PC-9 (cell line): ENCODE measurements around the gene LYST. TPM values are rescaled to one million over a fixed set of nuclear protein-coding genes. Genes with fewer than 3 reads are reported as not detected.

Experiments used
- BruUV-seq: library from RNA; stranded (reverse); fragments of 400-500 nt; replicated peaks from 2 replicates; lab custom pipeline; 2021; lab: Mats Ljungman, UMichigan
- CTCF ChIA-PET: fragments of 300-600 bp; sonication (Branson Sonifier 250); formaldehyde crosslinking; loops from one replicate; lab custom pipeline; 2022; ENCODE audit warnings: antibody characterized with exemption; lab: Charles Lee
- POLR2A ChIA-PET: fragments of 300-600 bp; sonication (Branson Sonifier 250); formaldehyde crosslinking; loops from one replicate; lab custom pipeline; 2022; ENCODE audit warnings: antibody characterized with exemption; ENCODE audit not compliant: unreplicated experiment; lab: Charles Lee
- DNase-seq, 2 experiments: peaks; one replicate each; pipeline versions ENCODE4 v3.0.0 to v3.0.0-alpha.2; 2015 to 2022; ENCODE audit warnings: mixed read lengths in 1 of 2
- H2AFZ ChIP-seq: fragments of 200-600 bp; sonication (generic); 2 replicates; pipeline ENCODE4 v1.8.1; 2017; ENCODE audit warnings: antibody characterized with exemption
- H3F3A ChIP-seq: fragments of 200-600 bp; sonication (generic); 2 replicates; pipeline ENCODE4 v1.8.1; 2017; ENCODE audit warnings: antibody characterized with exemption, mild to moderate bottlenecking, low read depth; ENCODE audit not compliant: insufficient read depth
- H3K27ac ChIP-seq: fragments of 200-600 bp; sonication (generic); 2 replicates; pipeline ENCODE4 v1.6.1; 2016; ENCODE audit warnings: mixed run types
- H3K27me3 ChIP-seq: fragments of 200-600 bp; sonication (generic); 2 replicates; pipeline ENCODE4 v1.6.1; 2016; ENCODE audit warnings: low read depth, mixed run types; ENCODE audit not compliant: insufficient read depth
- H3K36me3 ChIP-seq: fragments of 200-600 bp; sonication (generic); 2 replicates; pipeline ENCODE4 v1.6.1; 2016; ENCODE audit warnings: low read depth, mixed run types
- H3K4me1 ChIP-seq: fragments of 200-600 bp; sonication (generic); replicated peaks from 2 replicates; pipeline ENCODE4 v1.6.1; 2016; ENCODE audit warnings: mixed run types; ENCODE audit not compliant: insufficient read depth
- H3K4me2 ChIP-seq: fragments of 200-600 bp; sonication (generic); 2 replicates; pipeline ENCODE4 v1.6.1; 2017; ENCODE audit warnings: mixed run types
- H3K4me3 ChIP-seq: fragments of 200-600 bp; sonication (generic); 2 replicates; pipeline ENCODE4 v1.6.1; 2016; ENCODE audit warnings: mixed run types
- H3K79me2 ChIP-seq: fragments of 200-600 bp; sonication (generic); 2 replicates; pipeline ENCODE4 v1.6.1; 2017; ENCODE audit warnings: low read depth, mixed run types
- H3K9me2 ChIP-seq: fragments of 200-600 bp; sonication (generic); 2 replicates; pipeline ENCODE4 v1.8.1; 2017; ENCODE audit warnings: mild to moderate bottlenecking; ENCODE audit not compliant: insufficient read depth
- H3K9me3 ChIP-seq: fragments of 200-600 bp; sonication (generic); 2 replicates; pipeline ENCODE4 v1.8.1; 2016; ENCODE audit warnings: low read depth; ENCODE audit not compliant: insufficient read depth
- H4K20me1 ChIP-seq: fragments of 200-600 bp; sonication (generic); 2 replicates; pipeline ENCODE4 v1.8.1; 2017; ENCODE audit not compliant: insufficient read depth
- CTCF ChIP-seq: fragments of 200-600 bp; sonication (generic); conservative IDR thresholded peaks from 2 replicates; pipeline ENCODE4 v1.6.1; 2017; ENCODE audit warnings: mixed run types, antibody characterized with exemption, mild to moderate bottlenecking, moderate library complexity
- EZH2 ChIP-seq: fragments of 200-600 bp; sonication (generic); IDR thresholded peaks from 2 replicates; pipeline ENCODE4 v1.8.0; 2017; ENCODE audit warnings: antibody characterized with exemption, low read depth
- intact Hi-C: fragments of 100-400 bp; cut with micrococcal nuclease; formaldehyde crosslinking; loops from one replicate; pipeline ENCODE4 v1.10.0; 2022; ENCODE audit not compliant: unreplicated experiment
- microRNA-seq: library from miRNA; unstranded; fragments of <30 nt; microRNA quantifications from one replicate; pipeline ENCODE4 v1.2.0, GENCODE V29; 2021; ENCODE audit warnings: borderline number of aligned reads, borderline replicate concordance
- total RNA-seq: library from RNA; stranded (reverse); gene quantifications from 2 replicates; pipeline ENCODE4 v1.2.3, GENCODE V29; 2021

LYST gene
- total RNA-seq, 1 experiment from 2014 or later = 14.1 TPM

- Histone ChIP-seq H3K36me3 (no peaks in the 10 kb centered on the region), H3K79me2 (no peaks in the 10 kb centered on the region), H3K4me2 (no peak overlapping the region), H3F3A (no peaks in the 10 kb centered on the region), H2AFZ (no peak overlapping the region), H3K4me3 (no peak overlapping the region), H3K27ac (no peak overlapping the region), H3K4me1 (no peaks in the 10 kb centered on the region), H4K20me1 (no peaks in the 10 kb centered on the region), H3K9me2 (no peaks in the 10 kb centered on the region), H3K27me3 (no peaks in the 10 kb centered on the region), H3K9me3 (no peaks in the 10 kb centered on the region)
- DNase-seq = no peak
- CTCF ChIA-PET = no interaction called here
- POLR2A ChIA-PET = no interaction called here
- intact Hi-C loops = no loop called here
- no peak for TF ChIP-seq CTCF
- TF ChIP-seq EZH2 = no peak
- no TSS peak for BruUV-seq
Measured at GRCh38 chr1:235613602-235614001, 253.1 kb downstream of the LYST start.

DNA sequence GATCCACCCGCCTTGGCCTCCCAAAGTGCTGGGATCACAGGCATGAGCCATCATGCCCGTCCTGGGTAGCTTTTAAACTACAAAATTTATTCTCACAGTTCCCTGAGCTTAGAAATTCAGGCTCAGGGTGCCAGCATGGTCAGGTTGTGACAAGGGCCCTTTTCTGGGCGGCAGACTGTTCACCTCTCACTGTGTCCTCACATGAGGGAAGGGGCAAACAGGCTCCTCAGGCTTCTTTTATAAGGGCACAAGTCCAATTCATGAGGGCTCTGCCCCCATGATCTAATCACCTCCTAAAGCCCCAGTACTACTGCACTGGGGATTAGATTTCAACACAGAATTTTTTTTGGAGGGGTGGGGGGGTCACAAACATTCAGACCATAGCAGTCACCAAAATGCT lies 253.9 kb downstream of the LYST start:
- Histone ChIP-seq H3K79me2 (no peaks in the 10 kb centered on the region), H3K4me2 (no peak overlapping the region), H3K36me3 (no peaks in the 10 kb centered on the region), H4K20me1 (no peaks in the 10 kb centered on the region), H3K4me1 (no peaks in the 10 kb centered on the region), H3K4me3 (no peak overlapping the region), H3K9me2 (no peaks in the 10 kb centered on the region), H3F3A (no peaks in the 10 kb centered on the region), H3K27ac (no peak overlapping the region), H3K9me3 (no peaks in the 10 kb centered on the region), H3K27me3 (no peaks in the 10 kb centered on the region), H2AFZ (no peak overlapping the region)
- DNase-seq = no peak
- ChIA-PET CTCF (no interaction called here), POLR2A (no interaction called here)
- intact Hi-C loops = no loop called here
- TF ChIP-seq EZH2 = no peak
- no peak for TF ChIP-seq CTCF
- BruUV-seq = no TSS peak

Small RNAs within 50 kb of the gene (microRNA-seq; reads per million reads assigned to microRNA genes)
- gene MIR1537 = not detected

Other genes starting within 250 kb of the LYST start
- 15.5 and 16.3 TPM in 2 replicates for gene GNG4, start 217.1 kb downstream of the LYST start, total RNA-seq
- gene NID1, start 198.2 kb upstream of the LYST start, total RNA-seq = not detected in 2 replicates